ENCODE data around the gene NFKBIE.

Gene NFKBIE

DNA sequence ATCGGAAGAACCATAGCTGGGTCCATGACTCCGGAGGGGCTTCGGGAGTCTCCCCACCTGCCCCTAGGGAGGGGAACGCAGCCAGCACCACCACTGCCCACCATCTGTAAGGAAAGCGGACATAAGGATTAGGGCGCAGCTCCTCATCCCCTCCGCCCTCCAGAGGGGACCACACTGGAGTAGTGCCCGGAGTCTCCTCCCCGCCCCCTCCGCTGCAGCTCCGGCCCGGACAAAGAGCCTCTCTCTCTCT lies 8.7 kb downstream of the NFKBIE start:
- in situ Hi-C loops (cut with HindIII; ENCODE audit: low sequenced_read_pairs) = loop anchor here (5.0 kb wide), 1 partner anchor 51 kb away; no protein-coding TSS in a partner anchor
- DNase-seq (ENCODE audit: low read depth) = no peak

DNA sequence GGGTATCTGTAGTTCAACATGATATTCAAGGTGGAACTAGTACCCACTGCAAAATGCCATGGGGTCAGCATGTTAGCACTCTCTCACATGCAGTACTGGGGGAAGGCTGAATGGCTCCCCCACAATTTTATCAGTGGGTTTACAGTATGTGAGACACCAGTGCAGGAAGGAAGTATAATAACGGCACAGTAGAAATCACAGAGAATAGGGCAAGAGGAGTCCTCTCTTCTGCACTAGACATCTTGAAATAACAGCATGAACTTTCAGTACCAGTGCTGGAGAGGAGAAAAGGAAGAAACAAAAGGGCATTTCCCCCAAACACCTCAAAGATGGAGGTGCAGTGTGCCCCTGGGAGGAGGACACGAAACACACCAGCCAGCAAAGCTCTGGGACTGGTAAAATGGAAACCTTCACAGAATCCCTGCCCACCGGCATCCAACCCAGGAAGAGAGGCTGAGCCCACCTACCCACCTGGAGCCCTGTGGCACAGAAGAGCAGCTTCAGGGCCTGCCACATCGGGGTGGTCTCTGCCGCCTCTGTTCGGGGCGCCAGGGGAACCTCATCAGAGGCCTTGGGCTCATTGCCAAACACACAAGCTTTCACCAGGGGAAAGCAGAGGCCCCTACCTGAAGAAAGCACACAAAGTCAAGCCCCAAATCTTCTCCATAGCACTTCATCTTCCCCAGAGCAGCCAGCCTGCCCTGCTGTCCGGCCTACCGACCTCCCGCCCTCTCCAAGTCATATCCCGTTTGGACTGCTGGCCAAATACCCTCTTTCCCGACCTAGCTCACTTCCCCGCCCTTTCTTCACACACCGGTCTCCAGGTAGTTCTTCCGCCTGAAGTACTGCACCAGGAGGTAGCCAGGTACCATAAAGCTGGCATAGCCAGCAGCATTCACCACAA lies 9.2 kb downstream of the NFKBIE start:
- H3K4me3 ChIP-seq (ENCODE audit: low read depth, low read length) = peak overlapping the region; percentile 94
- TF ChIP-seq, protein P1, sequence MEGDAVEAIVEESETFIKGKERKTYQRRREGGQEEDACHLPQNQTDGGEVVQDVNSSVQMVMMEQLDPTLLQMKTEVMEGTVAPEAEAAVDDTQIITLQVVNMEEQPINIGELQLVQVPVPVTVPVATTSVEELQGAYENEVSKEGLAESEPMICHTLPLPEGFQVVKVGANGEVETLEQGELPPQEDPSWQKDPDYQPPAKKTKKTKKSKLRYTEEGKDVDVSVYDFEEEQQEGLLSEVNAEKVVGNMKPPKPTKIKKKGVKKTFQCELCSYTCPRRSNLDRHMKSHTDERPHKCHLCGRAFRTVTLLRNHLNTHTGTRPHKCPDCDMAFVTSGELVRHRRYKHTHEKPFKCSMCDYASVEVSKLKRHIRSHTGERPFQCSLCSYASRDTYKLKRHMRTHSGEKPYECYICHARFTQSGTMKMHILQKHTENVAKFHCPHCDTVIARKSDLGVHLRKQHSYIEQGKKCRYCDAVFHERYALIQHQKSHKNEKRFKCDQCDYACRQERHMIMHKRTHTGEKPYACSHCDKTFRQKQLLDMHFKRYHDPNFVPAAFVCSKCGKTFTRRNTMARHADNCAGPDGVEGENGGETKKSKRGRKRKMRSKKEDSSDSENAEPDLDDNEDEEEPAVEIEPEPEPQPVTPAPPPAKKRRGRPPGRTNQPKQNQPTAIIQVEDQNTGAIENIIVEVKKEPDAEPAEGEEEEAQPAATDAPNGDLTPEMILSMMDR (IDR thresholded peaks at IDR 0.05; ENCODE audit: low read depth, low read length, missing control alignments) = no peak
- no peak for DNase-seq (ENCODE audit: low read depth)
- in situ Hi-C loops (cut with HindIII; ENCODE audit: low sequenced_read_pairs) = loop anchor here (5.0 kb wide), 1 partner anchor 51 kb away; no protein-coding TSS in a partner anchor

More for the DNA sequence above, 8.7 kb downstream of the NFKBIE start:
- peak overlapping the region; percentile 94 for H3K4me3 ChIP-seq (ENCODE audit: low read depth, low read length)
- TF ChIP-seq, protein P1 (IDR thresholded peaks at IDR 0.05; ENCODE audit: low read depth, low read length, missing control alignments) = no peak

DNA sequence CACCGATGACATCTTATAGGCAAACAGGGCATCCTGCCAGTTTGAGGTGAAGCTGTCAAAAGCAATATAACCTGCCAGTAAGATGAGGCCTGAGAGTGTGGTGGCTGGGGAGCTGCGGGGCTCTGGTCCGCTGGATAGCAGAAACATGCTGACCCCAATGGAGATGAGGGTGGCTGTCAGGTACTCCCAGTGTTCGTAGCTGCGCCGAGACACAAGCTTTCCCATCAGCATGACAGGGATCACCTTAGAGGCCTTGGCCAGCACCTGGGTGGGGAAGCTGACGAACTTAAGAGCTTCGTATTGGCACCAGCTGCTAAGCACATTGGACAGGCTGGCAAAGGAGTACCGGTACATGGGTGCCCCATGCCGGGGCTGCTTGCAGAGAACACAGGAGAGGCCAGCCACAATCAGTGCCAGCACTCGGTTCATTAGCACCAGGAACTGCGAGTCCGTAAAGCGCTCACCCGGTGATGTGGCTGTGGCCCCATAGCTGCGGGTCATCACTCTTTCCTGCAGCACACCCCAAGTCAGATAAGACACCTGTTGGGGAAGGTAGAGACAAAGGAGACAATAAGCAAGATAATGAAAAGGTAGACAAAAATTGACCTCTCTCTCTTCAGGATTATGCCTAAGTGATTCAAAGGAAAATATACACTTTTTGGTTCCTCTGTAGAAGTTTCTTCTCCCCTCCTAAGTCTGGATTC lies 10.1 kb downstream of the NFKBIE start:
- TF ChIP-seq, protein P1 (IDR thresholded peaks at IDR 0.05; ENCODE audit: low read depth, low read length, missing control alignments) = no peak
- DNase-seq (ENCODE audit: low read depth) = no peak
- no peak overlapping the region for H3K4me3 ChIP-seq (ENCODE audit: low read depth, low read length)
- in situ Hi-C loops (cut with HindIII; ENCODE audit: low sequenced_read_pairs) = loop anchor here (5.0 kb wide), 1 partner anchor 52 kb away; no protein-coding TSS in a partner anchor

DNA sequence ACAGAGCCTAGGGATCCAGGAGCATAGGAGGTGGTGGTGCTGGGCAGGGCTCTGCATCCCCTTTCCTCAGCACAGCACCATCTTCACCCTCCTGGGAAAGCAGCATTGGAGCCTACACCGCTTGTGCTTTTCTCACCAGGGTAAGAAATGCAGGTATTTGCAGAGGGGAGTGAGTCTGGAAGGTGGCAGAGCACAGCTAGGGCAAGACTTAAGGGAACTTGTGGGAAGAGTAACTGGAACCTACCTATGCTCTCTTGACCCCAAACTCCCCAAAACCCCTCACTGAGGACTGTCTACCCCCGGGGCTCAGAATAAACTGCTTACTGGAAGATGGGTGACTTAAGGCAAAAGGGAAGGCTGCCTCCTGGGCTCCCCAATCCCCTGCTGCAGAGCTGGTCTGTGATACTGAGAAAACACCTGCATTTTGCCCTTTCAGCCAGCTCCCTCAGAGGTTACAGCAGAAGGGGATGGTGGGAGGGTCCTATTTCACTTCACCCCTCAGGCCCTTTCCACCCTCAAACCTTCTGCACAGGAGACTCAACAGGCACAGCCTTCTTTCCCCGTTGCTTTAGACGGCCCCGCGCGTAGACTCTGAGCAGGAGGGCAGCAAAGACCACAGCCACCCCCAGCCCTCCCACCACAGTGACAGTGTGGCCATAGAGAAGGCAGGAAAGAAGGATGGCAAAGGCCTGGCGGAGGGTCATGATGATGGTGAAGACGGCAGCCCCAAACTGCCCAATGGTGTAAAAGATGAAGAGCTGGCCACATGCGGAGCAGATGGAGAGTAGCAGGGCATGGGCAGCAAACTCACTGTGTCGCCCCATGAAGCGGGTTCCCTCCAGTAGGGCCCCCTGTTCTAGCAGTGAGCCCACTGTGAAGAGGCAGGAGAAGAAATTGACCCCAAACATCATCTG lies 10.9 kb downstream of the NFKBIE start:
- no peak overlapping the region for H3K4me3 ChIP-seq (ENCODE audit: low read depth, low read length)
- TF ChIP-seq, protein P1 (IDR thresholded peaks at IDR 0.05; ENCODE audit: low read depth, low read length, missing control alignments) = no peak
- no peak for DNase-seq (ENCODE audit: low read depth)
- in situ Hi-C loops (cut with HindIII; ENCODE audit: low sequenced_read_pairs) = loop anchor here (5.0 kb wide), 1 partner anchor 53 kb away; no protein-coding TSS in a partner anchor

DNA sequence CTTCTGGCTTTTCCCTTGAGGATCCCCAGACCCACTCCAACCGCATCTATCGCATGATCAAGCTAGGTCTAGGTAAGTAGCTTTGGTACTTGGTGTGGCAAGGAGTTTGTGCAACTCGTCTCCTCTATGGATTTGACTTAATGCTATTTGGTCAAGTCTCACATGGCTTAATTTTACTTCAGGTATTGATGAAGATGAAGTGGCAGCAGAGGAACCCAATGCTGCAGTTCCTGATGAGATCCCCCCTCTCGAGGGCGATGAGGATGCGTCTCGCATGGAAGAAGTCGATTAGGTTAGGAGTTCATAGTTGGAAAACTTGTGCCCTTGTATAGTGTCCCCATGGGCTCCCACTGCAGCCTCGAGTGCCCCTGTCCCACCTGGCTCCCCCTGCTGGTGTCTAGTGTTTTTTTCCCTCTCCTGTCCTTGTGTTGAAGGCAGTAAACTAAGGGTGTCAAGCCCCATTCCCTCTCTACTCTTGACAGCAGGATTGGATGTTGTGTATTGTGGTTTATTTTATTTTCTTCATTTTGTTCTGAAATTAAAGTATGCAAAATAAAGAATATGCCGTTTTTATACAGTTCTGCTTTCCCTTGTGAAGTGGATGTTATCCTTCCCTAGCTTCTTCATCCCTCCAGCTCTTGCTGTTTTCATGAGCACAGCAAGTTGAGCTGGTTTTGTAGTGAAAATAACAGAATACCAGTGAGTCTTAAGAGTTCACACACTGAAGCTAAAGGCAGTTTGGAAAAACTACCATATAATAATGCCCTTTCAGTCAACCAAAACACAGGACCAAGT lies 11.8 kb downstream of the NFKBIE start:
- TF ChIP-seq, protein P1 (IDR thresholded peaks at IDR 0.05; ENCODE audit: low read depth, low read length, missing control alignments) = peak; percentile 51
- H3K4me3 ChIP-seq (ENCODE audit: low read depth, low read length) = no peak overlapping the region
- in situ Hi-C loops (cut with HindIII; ENCODE audit: low sequenced_read_pairs) = no loop called here
- no peak for DNase-seq (ENCODE audit: low read depth)

All from astrocyte of the cerebellum (primary cell).